Muscle layer of colon (tissue), 2 donors: ENCODE measurements around the gene MEI4.

Experiments
- H3K27ac ChIP-seq: one replicate; pipeline ENCODE4 v1.7.0; 2013; ENCODE audit warnings: low read depth, mild to moderate bottlenecking, low read length, moderate library complexity
- H3K27me3 ChIP-seq, 2 donors: one replicate each; pipeline ENCODE4 v1.7.0; 2013; ENCODE audit warnings: low read length in 2 of 2, mild to moderate bottlenecking in 2 of 2; ENCODE audit not compliant: insufficient read depth in 2 of 2, control insufficient read depth in 1 of 2
- H3K36me3 ChIP-seq: one replicate; pipeline ENCODE4 v1.7.0; 2013; ENCODE audit warnings: mild to moderate bottlenecking, low read length; ENCODE audit not compliant: insufficient read depth
- H3K4me1 ChIP-seq: one replicate; pipeline ENCODE4 v1.7.0; 2013; ENCODE audit warnings: mild to moderate bottlenecking, low read length; ENCODE audit not compliant: insufficient read depth
- H3K4me3 ChIP-seq, 2 donors: one replicate each; pipeline ENCODE4 v1.7.0; 2013; ENCODE audit warnings: low read length in 2 of 2, low read depth in 1 of 2, mild to moderate bottlenecking in 1 of 2, moderate library complexity in 1 of 2
- H3K9ac ChIP-seq: one replicate; pipeline ENCODE4 v1.7.0; 2013; ENCODE audit warnings: low read length
- H3K9me3 ChIP-seq: one replicate; pipeline ENCODE4 v1.7.0; 2013; ENCODE audit warnings: mild to moderate bottlenecking, low read length
- donor health status: abdominal sarcoma.
- donor health status: Adenocarcinoma of cecum.

MEI4 gene

DNA sequence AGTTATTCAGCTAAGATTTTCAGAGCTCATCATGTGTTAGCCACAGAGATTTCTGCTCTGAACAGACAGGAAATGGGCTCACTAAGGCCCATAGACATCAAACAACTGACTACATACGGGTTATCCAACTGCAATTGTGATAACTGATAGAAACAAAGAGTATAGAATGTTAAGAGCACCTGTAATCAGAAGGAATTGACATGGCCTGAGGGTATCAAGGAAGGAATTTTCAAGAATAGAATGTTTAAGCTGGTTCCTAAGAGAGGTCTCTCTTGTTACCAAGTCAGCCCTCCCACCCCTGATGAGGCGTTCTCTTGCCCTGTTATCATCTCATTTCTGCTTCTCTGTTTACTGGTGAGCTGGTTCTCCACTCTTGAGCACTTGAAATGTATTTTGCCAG lies at the start of gene MEI4:
Gene MEI4, plus strand, starts transcription at position 301 of the 400 bp plus-strand sequence. CDS start 37,633 bp downstream, outside the sequence.
- Histone ChIP-seq H3K4me1 (no peaks in the 10 kb centered on the region), H3K4me3 (no peak within 1 kb of the TSS), H3K9me3 (no peaks in the 10 kb centered on the region), H3K27ac (no peak within 1 kb of the TSS), H3K9ac (no peak within 1 kb of the TSS), H3K36me3 (no peaks in the 10 kb centered on the region), H3K27me3 (no peaks in the 10 kb centered on the region)

DNA sequence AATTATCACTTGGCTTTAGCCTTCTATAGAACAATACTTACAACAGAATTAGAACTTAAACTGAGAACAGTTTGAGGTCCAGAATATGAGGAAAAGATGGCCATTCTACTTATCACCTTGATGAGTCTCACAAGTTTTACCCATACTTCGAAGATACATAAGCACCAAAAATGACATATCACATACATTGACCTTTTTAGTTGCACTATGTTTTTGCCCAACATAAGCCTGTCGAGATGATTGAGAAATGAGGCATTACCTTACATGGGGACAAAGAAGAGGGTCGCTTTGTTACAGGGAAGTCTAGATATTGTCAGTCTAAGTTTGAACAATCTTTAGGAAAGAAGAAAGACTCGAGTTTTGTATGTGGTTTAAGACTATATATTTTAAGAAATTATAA lies 48.4 kb upstream of the MEI4 start:
- Histone ChIP-seq H3K36me3 (no peaks in the 10 kb centered on the region), H3K4me1 (no peaks in the 10 kb centered on the region), H3K9me3 (no peaks in the 10 kb centered on the region), H3K27me3 (no peaks in the 10 kb centered on the region), H3K4me3 (no peak overlapping the region), H3K27ac (no peak overlapping the region), H3K9ac (no peak overlapping the region)

- Histone ChIP-seq H3K4me3 (no peak overlapping the region), H3K9ac (no peak overlapping the region), H3K36me3 (no peaks in the 10 kb centered on the region), H3K27ac (no peak overlapping the region), H3K9me3 (no peaks in the 10 kb centered on the region), H3K27me3 (no peaks in the 10 kb centered on the region), H3K4me1 (no peaks in the 10 kb centered on the region)
Measured at GRCh38 chr6:77607004-77607403, 45.8 kb upstream of the MEI4 start.

GRCh38 chr6:77609106-77609505 lies 43.7 kb upstream of the MEI4 start:
- Histone ChIP-seq H3K9me3 (no peaks in the 10 kb centered on the region), H3K4me1 (no peaks in the 10 kb centered on the region), H3K27me3 (no peaks in the 10 kb centered on the region), H3K9ac (no peak overlapping the region), H3K36me3 (no peaks in the 10 kb centered on the region), H3K4me3 (no peak overlapping the region), H3K27ac (no peak overlapping the region)

DNA sequence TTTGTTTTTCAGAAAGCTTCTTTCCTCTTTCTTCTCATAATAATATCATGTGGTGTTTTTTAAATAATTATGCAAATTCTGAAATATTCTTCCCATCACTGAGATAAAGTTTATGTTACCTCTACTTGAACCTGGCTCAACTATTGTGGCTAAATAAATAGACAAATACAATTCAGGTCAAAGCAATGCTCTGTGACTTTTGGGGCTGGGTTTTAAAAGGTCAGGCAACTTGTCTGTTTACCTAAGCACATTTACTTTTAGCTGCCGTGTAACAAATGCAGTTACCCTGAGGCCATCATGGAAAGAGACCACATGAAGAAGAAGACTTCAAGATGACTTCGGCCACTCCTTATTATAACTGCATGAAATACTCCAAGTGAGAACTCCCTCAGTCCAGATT lies 33.7 kb upstream of the MEI4 start:
- no peak overlapping the region for H3K4me3 ChIP-seq
- no peak overlapping the region for H3K9ac ChIP-seq
- H3K36me3 ChIP-seq: no peaks in the 10 kb centered on the region
- H3K4me1 ChIP-seq: no peaks in the 10 kb centered on the region
- H3K9me3 ChIP-seq: no peaks in the 10 kb centered on the region
- no peaks in the 10 kb centered on the region for H3K27me3 ChIP-seq
- H3K27ac ChIP-seq: no peak overlapping the region

GRCh38 chr6:77620278-77620882 lies 32.5 kb upstream of the MEI4 start:
- Histone ChIP-seq H3K9me3 (no peaks in the 10 kb centered on the region), H3K4me1 (no peaks in the 10 kb centered on the region), H3K27ac (no peak overlapping the region), H3K9ac (no peak overlapping the region), H3K27me3 (no peaks in the 10 kb centered on the region), H3K4me3 (no peak overlapping the region), H3K36me3 (no peaks in the 10 kb centered on the region)

- Histone ChIP-seq H3K4me1 (no peaks in the 10 kb centered on the region), H3K36me3 (no peaks in the 10 kb centered on the region), H3K27ac (no peak overlapping the region), H3K9me3 (no peaks in the 10 kb centered on the region), H3K27me3 (no peaks in the 10 kb centered on the region), H3K4me3 (no peak overlapping the region), H3K9ac (no peak overlapping the region)
Measured at GRCh38 chr6:77624515-77624914, 28.3 kb upstream of the MEI4 start.

- Histone ChIP-seq H3K36me3 (no peaks in the 10 kb centered on the region), H3K4me1 (no peaks in the 10 kb centered on the region), H3K27me3 (no peaks in the 10 kb centered on the region), H3K4me3 (no peak overlapping the region), H3K27ac (no peak overlapping the region), H3K9ac (no peak overlapping the region), H3K9me3 (no peaks in the 10 kb centered on the region)
Measured at GRCh38 chr6:77626426-77626825, 26.4 kb upstream of the MEI4 start.

DNA sequence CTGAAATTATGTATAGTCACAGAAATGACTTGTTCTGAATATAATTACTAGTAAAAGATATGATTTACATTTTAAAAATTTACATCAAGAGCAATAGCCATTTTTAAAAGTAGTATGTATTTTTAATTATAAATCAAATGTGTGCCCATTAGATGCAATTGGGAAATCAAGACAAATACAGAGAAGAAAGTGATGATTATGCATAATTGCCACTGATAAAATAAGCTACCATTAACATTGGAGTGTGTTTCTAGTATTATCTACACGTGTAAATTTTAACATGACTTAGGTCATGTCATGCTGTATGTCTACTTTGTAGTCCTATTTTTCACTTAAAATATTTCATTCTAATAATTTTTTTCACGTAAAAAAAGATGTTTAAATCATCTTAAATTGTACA lies 22.8 kb upstream of the MEI4 start:
- H3K27me3 ChIP-seq: no peaks in the 10 kb centered on the region

GRCh38 chr6:77633471-77633870 lies 19.4 kb upstream of the MEI4 start:
- Histone ChIP-seq H3K4me3 (no peak overlapping the region), H3K27ac (no peak overlapping the region), H3K4me1 (no peaks in the 10 kb centered on the region), H3K36me3 (no peaks in the 10 kb centered on the region), H3K9me3 (no peaks in the 10 kb centered on the region), H3K27me3 (no peaks in the 10 kb centered on the region), H3K9ac (no peak overlapping the region)

More for the DNA sequence above, 22.8 kb upstream of the MEI4 start:
- Histone ChIP-seq H3K4me1 (no peaks in the 10 kb centered on the region), H3K36me3 (no peaks in the 10 kb centered on the region), H3K9me3 (no peaks in the 10 kb centered on the region), H3K27ac (no peak overlapping the region), H3K4me3 (no peak overlapping the region), H3K9ac (no peak overlapping the region)

DNA sequence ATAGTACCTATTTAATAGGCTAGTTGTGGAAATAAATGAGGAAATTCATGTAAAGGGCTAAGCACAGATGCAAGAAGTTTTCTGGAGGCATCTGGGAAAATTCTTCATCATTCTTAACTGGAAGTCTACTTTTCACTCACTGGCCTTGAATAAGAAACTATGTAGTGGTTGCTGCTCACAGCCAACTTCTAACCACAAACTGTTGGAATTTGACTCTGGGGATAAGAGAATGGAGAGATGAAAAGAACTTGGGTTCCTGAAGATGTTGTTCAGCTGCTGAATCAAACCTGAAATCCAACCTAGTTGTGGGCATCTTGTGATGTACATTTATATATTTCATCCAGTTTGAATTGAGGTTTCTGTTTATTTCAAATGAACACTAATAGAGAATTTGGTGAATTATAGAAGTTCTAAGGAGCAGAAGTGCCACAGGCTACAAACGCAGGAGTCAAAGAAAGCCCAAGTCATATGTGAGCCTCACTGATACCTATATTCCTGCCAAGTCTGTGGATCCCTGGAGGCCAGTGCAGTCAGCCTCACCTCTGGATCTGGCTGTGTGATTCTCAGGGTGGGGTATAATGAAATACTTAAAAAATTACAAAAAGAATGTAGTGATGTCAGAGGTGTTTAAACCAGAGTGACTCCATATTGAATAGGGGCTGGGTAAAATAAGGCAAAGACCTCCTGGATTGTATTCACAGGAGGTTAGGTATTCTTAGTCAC lies 18.7 kb upstream of the MEI4 start:
- H3K27me3 ChIP-seq: no peaks in the 10 kb centered on the region
- no peak overlapping the region for H3K4me3 ChIP-seq
- no peaks in the 10 kb centered on the region for H3K36me3 ChIP-seq
- no peak overlapping the region for H3K27ac ChIP-seq
- H3K9ac ChIP-seq: no peak overlapping the region
- H3K4me1 ChIP-seq: no peaks in the 10 kb centered on the region
- H3K9me3 ChIP-seq: no peaks in the 10 kb centered on the region
